GM12878 (cell line): Measurements from ENCODE around the gene ZNF765. TPM values are rescaled to one million over a fixed set of nuclear protein-coding genes. Genes with fewer than 3 reads are reported as not detected.

Source experiments
- BCLAF1 ChIP-seq: fragments of 450-650 bp; IDR thresholded peaks from 2 replicates; pipeline ENCODE4 v1.6.1; 2017; ENCODE audit warnings: antibody characterized with exemption, mild to moderate bottlenecking, moderate library complexity
- CEBPB ChIP-seq, 2 experiments: fragments of 150-350 bp in 1 of 2; IDR thresholded peaks; 2 replicates each; pipeline ENCODE4 v1.6.1; 2012 to 2014; ENCODE audit warnings: low read depth in 2 of 2, low read length in 2 of 2, borderline replicate concordance in 1 of 2, inconsistent platforms in 1 of 2
- CTCF ChIP-seq, 3 experiments: IDR thresholded peaks in 2 of 3; conservative IDR thresholded peaks in 1 of 3; 2 replicates each; pipeline ENCODE4 v1.5.1; 2011; ENCODE audit warnings: low read depth in 3 of 3, low read length in 3 of 3, mild to moderate bottlenecking in 3 of 3, control low read depth in 2 of 3, moderate library complexity in 2 of 3, inconsistent platforms in 1 of 3, mixed read lengths in 1 of 3; ENCODE audit not compliant: control insufficient read depth in 2 of 3, insufficient read depth in 1 of 3; ENCODE audit errors: extremely low read depth in 1 of 3
- E4F1 ChIP-seq: fragments of 450-650 bp; IDR thresholded peaks from 2 replicates; pipeline ENCODE4 v1.6.1; 2018; ENCODE audit warnings: borderline replicate concordance, mild to moderate bottlenecking; ENCODE audit not compliant: partially characterized antibody
- FOS ChIP-seq: IDR thresholded peaks from 3 replicates; pipeline ENCODE4 v1.6.1; 2011; ENCODE audit warnings: borderline replicate concordance; ENCODE audit not compliant: insufficient read length; ENCODE audit errors: extremely low read depth
- FOXK2 ChIP-seq: fragments of 450-650 bp; IDR thresholded peaks from 2 replicates; pipeline ENCODE4 v1.6.1; 2017; ENCODE audit warnings: mild to moderate bottlenecking, moderate library complexity
- MEF2B ChIP-seq: fragments of 450-650 bp; IDR thresholded peaks from 2 replicates; pipeline ENCODE4 v1.6.1; 2018; ENCODE audit warnings: mild to moderate bottlenecking, moderate library complexity; ENCODE audit not compliant: partially characterized antibody, poor library complexity, severe bottlenecking
- POLR2AphosphoS2 ChIP-seq: IDR thresholded peaks from 2 replicates; pipeline ENCODE4 v1.6.1; 2011; ENCODE audit warnings: low read depth, mild to moderate bottlenecking, low read length, improper control_type of control experiment, moderate library complexity
- POU2F2 ChIP-seq: IDR thresholded peaks from 3 replicates; pipeline ENCODE4 v1.6.1; 2011; ENCODE audit warnings: low read depth, mild to moderate bottlenecking, low read length, borderline replicate concordance
- RAD51 ChIP-seq: fragments of 450-650 bp; IDR thresholded peaks from 2 replicates; pipeline ENCODE4 v1.6.1; 2016; ENCODE audit warnings: moderate library complexity, mild to moderate bottlenecking, inconsistent platforms
- RFX5 ChIP-seq: IDR thresholded peaks from 2 replicates; pipeline ENCODE4 v1.6.1; 2011; ENCODE audit warnings: low read depth, low read length, improper control_type of control experiment
- SIX5 ChIP-seq: IDR thresholded peaks from 2 replicates; pipeline ENCODE4 v1.6.1; 2011; ENCODE audit warnings: mild to moderate bottlenecking, low read depth, low read length, moderate library complexity; ENCODE audit not compliant: severe bottlenecking
- TCF12 ChIP-seq: IDR thresholded peaks from 2 replicates; pipeline ENCODE4 v1.6.1; 2011; ENCODE audit warnings: low read depth, mild to moderate bottlenecking, low read length
- ZNF592 ChIP-seq: fragments of 450-650 bp; IDR thresholded peaks from 2 replicates; pipeline ENCODE4 v1.6.1; 2017; ENCODE audit warnings: mild to moderate bottlenecking, moderate library complexity
- polyA plus RNA-seq, 11 experiments: library from polyadenylated mRNA; depleted of rRNA in 4 of 11; unstranded in 6 of 11; stranded (reverse) in 5 of 11; fragments of >200 nt; fragmentation: Nextera tagmentation in 4 of 11; fragmentation: Illumina TruSeq in 1 of 11; extraction: Ambion mirVana in 4 of 11; extraction: Trizol in 1 of 11; gene quantifications; 1 replicate in 1 of 11; 2 replicates in 10 of 11; pipeline versions ENCODE4 v1.2.1 to v1.2.3, GENCODE V29; 2011 to 2016; ENCODE audit warnings: inconsistent platforms in 2 of 11, missing spikeins in 2 of 11, low read depth in 1 of 11
- total RNA-seq, 4 experiments: library from RNA; depleted of rRNA in 3 of 4; stranded (reverse); fragments of >200 nt in 3 of 4; fragmentation: Illumina TruSeq in 1 of 4; extraction: Trizol in 1 of 4; gene quantifications; 2 replicates each; pipeline versions ENCODE4 v1.2.1 to v1.2.3, GENCODE V29; 2013 to 2021

Gene ZNF765
- total and polyA plus RNA-seq, 10 of the 15 experiments (the other 5 are each of a cell fraction or from before 2014, with no cell fraction given) = 2.9 to 12.7 (median 7.0) TPM

GRCh38 chr19:53394974-53395839 lies at the start of gene ZNF765 (continued):
- 0 out of 3 replicates have a peak, but pooled peaks have one; percentile 10 for TF ChIP-seq POU2F2
- no peak for TF ChIP-seq CEBPB (IDR thresholded peaks at IDR 0.05; ENCODE audit: borderline replicate concordance in 1 of 2, low read depth in 2 of 2, low read length in 2 of 2)
- TF ChIP-seq POLR2AphosphoS2 = peak; percentile 79
- TF ChIP-seq MEF2B = no peak
- TF ChIP-seq CTCF (IDR thresholded peaks at IDR 0.05 in 2 of 3, conservative IDR thresholded peaks at IDR 0.05 in 1 of 3; ENCODE audit: control insufficient read depth in 2 of 3, extremely low read depth in 1 of 3, insufficient read depth in 1 of 3, low read depth in 3 of 3, low read length in 3 of 3) = peak; percentile 38 to 52 (median 48); a peak in 5 of 6 replicates
- TF ChIP-seq FOS = no peak
- TF ChIP-seq BCLAF1 = no peak
- TF ChIP-seq FOXK2 = peak; percentile 82
- no peak for TF ChIP-seq TCF12
- no peak for TF ChIP-seq RAD51
- TF ChIP-seq SIX5 = no peak
- TF ChIP-seq E4F1 = peak; percentile 89
- TF ChIP-seq RFX5 = no peak
- no peak for TF ChIP-seq ZNF592
